Muscle layer of colon (tissue), 2 donors: ENCODE results near the gene CCN6.

Experiments
- H3K27ac ChIP-seq: one replicate; pipeline ENCODE4 v1.7.0; 2013; ENCODE audit warnings: low read depth, mild to moderate bottlenecking, low read length, moderate library complexity
- H3K27me3 ChIP-seq, 2 donors: one replicate each; pipeline ENCODE4 v1.7.0; 2013; ENCODE audit warnings: low read length in 2 of 2, mild to moderate bottlenecking in 2 of 2; ENCODE audit not compliant: insufficient read depth in 2 of 2, control insufficient read depth in 1 of 2
- H3K36me3 ChIP-seq: one replicate; pipeline ENCODE4 v1.7.0; 2013; ENCODE audit warnings: mild to moderate bottlenecking, low read length; ENCODE audit not compliant: insufficient read depth
- H3K4me1 ChIP-seq: one replicate; pipeline ENCODE4 v1.7.0; 2013; ENCODE audit warnings: mild to moderate bottlenecking, low read length; ENCODE audit not compliant: insufficient read depth
- H3K4me3 ChIP-seq, 2 donors: one replicate each; pipeline ENCODE4 v1.7.0; 2013; ENCODE audit warnings: low read length in 2 of 2, low read depth in 1 of 2, mild to moderate bottlenecking in 1 of 2, moderate library complexity in 1 of 2
- H3K9ac ChIP-seq: one replicate; pipeline ENCODE4 v1.7.0; 2013; ENCODE audit warnings: low read length
- H3K9me3 ChIP-seq: one replicate; pipeline ENCODE4 v1.7.0; 2013; ENCODE audit warnings: mild to moderate bottlenecking, low read length
- donor health status: abdominal sarcoma.
- donor health status: Adenocarcinoma of cecum.

CCN6 gene

GRCh38 chr6:112017760-112018537 lies 36.0 kb upstream of the CCN6 start:
- no peak overlapping the region for H3K27ac ChIP-seq

GRCh38 chr6:112018619-112019416 lies 35.1 kb upstream of the CCN6 start:
- no peak overlapping the region for H3K9ac ChIP-seq
- H3K27me3 ChIP-seq = no peaks in the 10 kb centered on the region
- no peak overlapping the region for H3K4me3 ChIP-seq
- H3K36me3 ChIP-seq = no peaks in the 10 kb centered on the region
- H3K4me1 ChIP-seq = peaks cover 20% of the 10 kb centered on the region
- H3K27ac ChIP-seq = no peak overlapping the region
- no peaks in the 10 kb centered on the region for H3K9me3 ChIP-seq

More at GRCh38 chr6:112017760-112018537, 36.0 kb upstream of the CCN6 start:
- Histone ChIP-seq H3K27me3 (no peaks in the 10 kb centered on the region), H3K4me1 (peaks cover 20% of the 10 kb centered on the region), H3K9me3 (no peaks in the 10 kb centered on the region), H3K4me3 (no peak overlapping the region), H3K9ac (no peak overlapping the region), H3K36me3 (no peaks in the 10 kb centered on the region)

GRCh38 chr6:112019589-112019988 lies 34.3 kb upstream of the CCN6 start:
- H3K4me1 ChIP-seq = peaks cover 15% of the 10 kb centered on the region
- H3K4me3 ChIP-seq = no peak overlapping the region
- H3K27ac ChIP-seq = no peak overlapping the region
- H3K9ac ChIP-seq = no peak overlapping the region
- no peaks in the 10 kb centered on the region for H3K27me3 ChIP-seq
- no peaks in the 10 kb centered on the region for H3K9me3 ChIP-seq
- H3K36me3 ChIP-seq = no peaks in the 10 kb centered on the region

GRCh38 chr6:112021691-112022310 lies 32.1 kb upstream of the CCN6 start:
- H3K4me3 ChIP-seq = no peak overlapping the region
- H3K27me3 ChIP-seq = no peaks in the 10 kb centered on the region
- no peaks in the 10 kb centered on the region for H3K9me3 ChIP-seq
- peaks cover 15% of the 10 kb centered on the region for H3K4me1 ChIP-seq
- no peak overlapping the region for H3K27ac ChIP-seq
- no peak overlapping the region for H3K9ac ChIP-seq
- no peaks in the 10 kb centered on the region for H3K36me3 ChIP-seq

- Histone ChIP-seq H3K4me3 (no peak overlapping the region), H3K4me1 (peaks cover 15% of the 10 kb centered on the region), H3K27me3 (no peaks in the 10 kb centered on the region), H3K36me3 (no peaks in the 10 kb centered on the region), H3K27ac (no peak overlapping the region), H3K9me3 (no peaks in the 10 kb centered on the region), H3K9ac (no peak overlapping the region)
Observed at GRCh38 chr6:112022749-112023148, 31.2 kb upstream of the CCN6 start.

GRCh38 chr6:112024464-112024863 lies 29.4 kb upstream of the CCN6 start:
- Histone ChIP-seq H3K4me1 (peaks cover 10% of the 10 kb centered on the region), H3K27ac (no peak overlapping the region), H3K9ac (no peak overlapping the region), H3K36me3 (no peaks in the 10 kb centered on the region), H3K27me3 (no peaks in the 10 kb centered on the region), H3K9me3 (no peaks in the 10 kb centered on the region), H3K4me3 (no peak overlapping the region)

GRCh38 chr6:112026933-112027332 lies 27.0 kb upstream of the CCN6 start:
- no peaks in the 10 kb centered on the region for H3K27me3 ChIP-seq
- H3K36me3 ChIP-seq = no peaks in the 10 kb centered on the region
- no peaks in the 10 kb centered on the region for H3K9me3 ChIP-seq
- H3K4me3 ChIP-seq = no peak overlapping the region
- no peak overlapping the region for H3K27ac ChIP-seq
- peaks cover 2% of the 10 kb centered on the region for H3K4me1 ChIP-seq
- H3K9ac ChIP-seq = no peak overlapping the region

GRCh38 chr6:112027942-112028674 lies 25.8 kb upstream of the CCN6 start:
- Histone ChIP-seq H3K27ac (no peak overlapping the region), H3K9me3 (no peaks in the 10 kb centered on the region), H3K4me3 (no peak overlapping the region), H3K9ac (no peak overlapping the region), H3K4me1 (no peaks in the 10 kb centered on the region), H3K36me3 (no peaks in the 10 kb centered on the region), H3K27me3 (no peaks in the 10 kb centered on the region)

GRCh38 chr6:112029045-112029822 lies 24.7 kb upstream of the CCN6 start:
- Histone ChIP-seq H3K36me3 (no peaks in the 10 kb centered on the region), H3K4me3 (no peak overlapping the region), H3K27me3 (no peaks in the 10 kb centered on the region), H3K27ac (no peak overlapping the region), H3K9me3 (no peaks in the 10 kb centered on the region), H3K4me1 (no peaks in the 10 kb centered on the region), H3K9ac (no peak overlapping the region)

- Histone ChIP-seq H3K4me1 (no peaks in the 10 kb centered on the region), H3K9ac (no peak overlapping the region), H3K36me3 (no peaks in the 10 kb centered on the region), H3K27me3 (no peaks in the 10 kb centered on the region), H3K27ac (no peak overlapping the region), H3K4me3 (no peak overlapping the region), H3K9me3 (no peaks in the 10 kb centered on the region)
Observed at GRCh38 chr6:112030206-112030960, 23.5 kb upstream of the CCN6 start.
